Measurements from ENCODE around the gene SSH3. TPM values are rescaled to one million over a fixed set of nuclear protein-coding genes. Genes with fewer than 3 reads are reported as not detected.
A peak's percentile ranks its signal among the peaks of the same experiment; 100 is the strongest.
"Not testable (repeated sequence)": the region's sequence is repeated elsewhere in the genome, so short reads cannot be mapped to it uniquely, and the experiment has no call there.

Gene SSH3
- total RNA-seq, 1 donor from 2014 or later, result 7.3 TPM

DNA sequence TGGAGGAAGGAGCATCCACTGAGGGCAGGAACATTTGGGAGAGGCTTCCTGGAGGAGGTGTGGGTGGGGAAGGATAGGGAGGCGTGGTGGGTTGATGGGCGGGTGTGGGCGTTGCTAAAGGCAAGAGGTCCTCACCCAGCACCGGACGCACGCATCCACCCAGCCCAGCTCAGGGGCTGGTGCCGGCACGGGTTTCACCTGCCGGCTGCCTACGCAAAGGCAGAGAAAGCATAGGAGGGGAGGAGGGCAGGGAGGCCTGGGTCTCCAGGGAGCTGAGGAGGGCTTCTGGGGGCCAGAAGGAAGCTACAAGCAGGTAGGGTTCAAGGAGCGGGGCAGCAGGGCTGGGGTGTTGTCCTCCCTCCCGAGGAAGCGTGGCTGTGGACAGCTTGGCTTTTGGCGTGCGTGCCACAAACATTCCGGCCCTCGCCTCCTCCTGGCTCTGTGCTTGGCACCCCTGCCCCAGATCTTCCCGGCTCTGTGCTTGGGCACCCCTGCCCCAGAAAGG is 7.8 kb downstream of the SSH3 start:
- no peak for DNase-seq (ENCODE audit: low read depth in 2 of 2)

DNA sequence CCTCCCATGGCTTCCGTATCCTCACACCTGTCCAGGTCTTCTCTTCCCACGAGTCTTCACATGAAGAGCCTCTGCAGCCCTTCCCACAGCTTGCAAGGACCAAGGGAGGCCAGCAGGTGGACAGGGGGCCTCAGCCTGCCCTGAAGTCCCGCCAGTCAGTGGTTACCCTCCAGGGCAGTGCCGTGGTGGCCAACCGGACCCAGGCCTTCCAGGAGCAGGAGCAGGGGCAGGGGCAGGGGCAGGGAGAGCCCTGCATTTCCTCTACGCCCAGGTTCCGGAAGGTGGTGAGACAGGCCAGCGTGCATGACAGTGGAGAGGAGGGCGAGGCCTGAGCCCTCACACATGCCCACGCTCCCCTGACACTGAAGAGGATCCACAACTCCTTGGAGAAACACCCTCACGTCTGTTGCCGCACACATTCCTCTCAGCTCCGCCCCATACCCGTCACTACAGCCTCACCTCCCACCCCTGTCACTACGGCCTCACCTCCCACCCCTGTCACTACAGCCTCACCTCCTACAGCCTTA is 8.3 kb downstream of the SSH3 start:
- DNase-seq (ENCODE audit: low read depth in 2 of 2), result no peak

DNA sequence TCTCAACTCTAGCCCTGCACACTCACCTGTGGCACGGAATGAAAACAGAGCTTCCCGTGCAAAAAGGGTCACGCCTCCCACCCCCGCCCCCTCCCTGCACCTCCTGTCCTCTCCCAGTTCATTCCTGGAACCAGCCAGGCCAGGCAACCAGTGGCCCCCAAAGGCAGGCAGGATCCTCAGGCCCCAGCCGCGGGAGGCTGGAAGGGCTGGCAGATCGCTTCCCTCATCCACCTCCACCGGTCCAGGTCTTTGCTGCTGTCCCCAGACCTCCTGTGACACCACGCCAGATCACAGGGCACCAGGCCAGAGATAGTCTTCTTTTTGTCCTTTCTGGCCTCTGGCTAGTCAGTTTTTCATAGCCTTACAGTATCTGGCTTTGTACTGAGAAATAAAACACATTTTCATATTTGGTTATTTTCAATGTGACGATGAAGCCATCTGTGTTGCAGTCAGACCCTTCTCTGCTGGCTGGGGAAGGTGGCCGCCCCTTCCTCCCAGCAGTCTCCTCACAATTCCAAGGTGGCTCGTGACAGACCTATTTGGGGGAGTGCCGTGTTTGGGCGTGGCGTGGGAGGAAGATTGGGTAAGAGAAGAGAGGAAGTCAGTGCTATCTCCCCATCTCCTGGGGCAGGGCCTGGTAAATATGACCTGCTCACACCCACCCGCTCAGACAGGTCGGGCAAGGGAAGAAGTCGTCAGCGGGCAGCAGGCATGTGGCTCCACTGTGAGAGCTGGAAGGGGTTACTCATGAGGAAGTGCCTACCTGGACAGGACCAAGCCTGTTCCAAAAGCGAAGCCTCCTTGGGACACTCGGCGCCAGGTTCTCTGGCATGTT is 9.1 kb downstream of the SSH3 start:
- DNase-seq (ENCODE audit: low read depth in 2 of 2), result no peak

DNA sequence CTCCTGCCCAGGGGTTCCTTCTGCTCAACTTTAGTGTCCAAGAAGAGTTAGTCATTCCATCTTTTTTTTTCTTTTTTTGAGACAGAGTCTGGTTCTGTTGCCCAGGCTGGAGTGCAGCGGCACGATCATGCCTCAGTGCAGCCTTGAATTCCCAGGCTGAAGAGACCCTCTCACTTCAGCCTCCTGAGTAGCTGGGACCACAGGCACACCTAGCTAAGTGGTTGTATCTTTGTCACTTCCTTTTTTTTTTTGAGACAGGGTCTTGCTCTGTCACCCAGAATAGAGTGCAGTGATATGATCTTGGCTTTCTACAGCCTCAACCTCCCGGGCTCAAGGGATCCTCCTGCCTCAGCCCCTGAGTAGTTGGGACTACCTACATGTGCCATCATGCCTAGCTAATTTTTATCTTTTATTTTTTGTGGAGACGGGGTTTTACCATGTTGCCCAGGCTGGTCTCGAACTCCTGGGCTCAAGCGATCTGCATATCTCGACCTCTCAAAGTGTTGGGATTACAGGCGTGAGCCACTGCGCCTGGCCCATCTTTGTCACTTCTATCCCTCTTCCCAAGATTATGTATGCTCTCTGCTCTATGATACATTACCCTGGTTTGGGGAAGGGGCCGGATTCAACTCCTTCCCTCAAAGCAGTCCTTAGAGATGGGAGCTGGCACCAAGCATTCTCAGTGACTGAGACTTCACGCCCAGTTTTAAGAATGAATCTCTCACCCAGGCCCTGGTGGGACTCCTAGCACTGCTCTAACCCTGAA is 10.0 kb downstream of the SSH3 start:
- DNase-seq (ENCODE audit: low read depth in 2 of 2), result no peak

DNA sequence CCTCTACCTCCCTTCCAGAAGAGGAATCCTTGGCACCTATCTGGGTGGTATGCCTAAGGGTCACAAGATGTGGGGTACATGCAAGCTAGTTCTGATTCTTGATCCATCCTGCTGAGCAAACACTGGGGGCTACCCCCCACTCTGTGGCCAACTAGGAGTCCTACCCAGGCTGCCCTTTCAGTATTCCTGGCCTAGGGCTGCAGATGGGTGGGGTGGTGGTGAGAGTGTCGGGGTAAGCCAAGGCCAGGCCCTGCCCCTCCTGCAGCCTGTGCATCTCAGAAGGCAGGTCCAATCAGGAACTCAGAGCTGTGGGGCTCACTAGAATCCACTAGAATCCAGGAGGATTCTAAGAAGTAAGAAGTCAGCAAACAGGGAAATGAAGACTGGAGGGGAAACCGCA is 10.9 kb downstream of the SSH3 start:
- DNase-seq (ENCODE audit: low read depth in 2 of 2), result no peak

DNA sequence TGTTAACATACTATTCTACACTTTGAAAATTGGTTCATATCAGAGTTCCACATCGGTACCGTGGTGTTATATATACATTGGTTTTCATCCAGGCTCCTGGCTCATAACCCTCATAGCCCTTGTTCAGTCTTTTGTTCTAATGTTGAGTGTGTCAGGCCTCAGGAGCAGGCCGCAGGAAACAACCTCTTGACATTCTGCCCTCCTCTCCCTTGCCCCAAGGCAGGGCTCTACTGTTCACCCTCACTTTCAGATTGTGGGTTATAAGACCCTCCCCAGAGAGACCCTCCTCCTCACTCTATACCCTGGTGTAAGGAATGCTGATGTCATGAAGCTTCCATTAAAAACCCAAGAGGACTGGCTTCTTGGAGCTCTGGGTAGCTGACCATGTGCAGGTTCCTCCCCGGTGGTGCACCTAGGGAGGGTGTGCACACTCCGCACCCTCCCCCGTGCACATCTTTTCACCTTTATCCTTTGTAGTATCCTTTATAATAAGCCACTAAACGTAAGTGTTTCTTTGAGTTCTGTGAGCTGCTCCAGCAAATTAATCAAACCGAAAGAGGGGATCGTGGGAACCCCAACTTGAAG is 12.1 kb downstream of the SSH3 start:
- DNase-seq (ENCODE audit: low read depth in 2 of 2), result no peak

DNA sequence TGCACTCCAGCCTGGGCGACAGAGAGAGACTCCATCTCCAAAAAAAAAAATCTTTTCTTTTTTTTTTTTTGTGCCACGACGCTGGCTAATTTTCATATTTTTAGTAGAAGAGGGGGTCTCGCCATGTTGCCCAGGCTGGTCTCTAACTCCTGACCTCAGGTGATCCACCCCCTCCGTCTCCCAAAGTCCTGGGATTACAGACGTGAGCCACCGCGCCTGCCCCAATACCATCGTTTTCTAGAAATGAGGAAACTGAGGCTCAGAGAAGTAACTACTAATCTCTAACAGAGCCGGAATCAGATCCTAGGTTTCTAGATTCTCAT is 13.5 kb downstream of the SSH3 start:
- DNase-seq (ENCODE audit: low read depth in 2 of 2), result no peak

DNA sequence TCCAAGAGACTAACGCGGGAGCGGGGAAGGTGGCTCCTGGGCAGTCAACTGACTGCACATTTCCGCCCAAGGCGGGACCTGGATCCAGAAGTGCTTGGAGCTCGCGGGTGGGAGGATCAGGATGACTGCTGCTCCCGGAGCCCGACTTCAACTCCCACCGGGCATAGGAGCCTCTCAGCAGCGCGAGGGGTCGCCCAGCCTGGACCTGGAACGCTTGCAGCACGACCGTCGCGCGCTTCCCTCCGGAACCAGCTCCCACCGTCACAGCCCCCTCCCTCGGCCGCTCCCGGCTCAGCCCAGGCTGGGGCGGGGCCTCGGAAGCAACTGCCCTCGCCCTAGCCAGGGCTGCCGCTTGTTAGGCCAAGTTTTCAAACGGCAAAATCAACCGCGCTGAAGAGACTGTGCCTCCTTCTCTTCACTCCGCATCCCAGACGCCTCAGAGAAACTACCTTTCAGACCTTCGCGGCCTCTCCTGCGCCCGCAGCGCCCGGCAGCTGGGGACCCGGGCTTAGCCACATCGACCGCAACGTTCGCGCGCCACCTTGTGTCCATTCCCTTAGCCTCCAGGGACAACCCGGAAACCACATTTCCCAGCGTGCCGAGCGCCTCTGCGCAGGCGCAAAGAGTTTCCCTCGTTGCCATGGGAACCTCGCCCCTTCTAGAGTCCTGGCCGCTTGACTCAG is 14.0 kb downstream of the SSH3 start:
- peak; percentile 93 to 95 for DNase-seq (ENCODE audit: low read depth in 2 of 2)

DNA sequence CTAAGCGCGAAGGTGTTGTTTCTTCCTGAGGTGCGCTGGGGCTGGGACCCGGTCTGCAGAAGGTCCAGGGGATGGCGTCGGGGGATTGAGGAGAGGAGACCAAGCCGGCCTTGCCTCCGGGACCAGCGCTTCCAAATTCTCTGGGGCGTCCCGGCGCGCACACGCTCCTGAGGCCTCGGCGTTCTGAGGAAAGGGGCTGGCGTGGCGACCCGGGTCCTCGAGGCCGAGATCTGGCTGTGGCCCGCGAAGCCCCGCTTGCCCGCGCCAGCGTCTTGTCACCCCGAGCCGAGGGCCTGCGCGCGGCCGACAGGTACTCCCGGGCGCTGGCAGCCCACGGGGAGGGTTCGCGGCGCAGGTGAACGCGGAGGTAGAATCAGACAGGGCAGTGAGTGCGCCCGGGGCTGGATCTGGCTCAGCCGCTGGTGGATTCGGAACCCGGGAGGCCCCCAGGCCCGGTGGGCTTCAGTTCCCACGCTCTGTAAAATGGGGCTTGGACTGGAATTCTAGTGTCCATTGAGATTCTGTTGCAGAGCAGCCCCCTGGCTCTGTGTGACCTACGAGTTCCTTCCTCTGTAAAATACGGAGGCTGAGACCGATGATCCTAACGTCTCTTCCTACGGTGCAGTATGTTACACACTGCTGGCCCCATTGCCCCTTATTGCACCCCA is 14.7 kb downstream of the SSH3 start:
- no peak for DNase-seq (ENCODE audit: low read depth in 2 of 2)

DNA sequence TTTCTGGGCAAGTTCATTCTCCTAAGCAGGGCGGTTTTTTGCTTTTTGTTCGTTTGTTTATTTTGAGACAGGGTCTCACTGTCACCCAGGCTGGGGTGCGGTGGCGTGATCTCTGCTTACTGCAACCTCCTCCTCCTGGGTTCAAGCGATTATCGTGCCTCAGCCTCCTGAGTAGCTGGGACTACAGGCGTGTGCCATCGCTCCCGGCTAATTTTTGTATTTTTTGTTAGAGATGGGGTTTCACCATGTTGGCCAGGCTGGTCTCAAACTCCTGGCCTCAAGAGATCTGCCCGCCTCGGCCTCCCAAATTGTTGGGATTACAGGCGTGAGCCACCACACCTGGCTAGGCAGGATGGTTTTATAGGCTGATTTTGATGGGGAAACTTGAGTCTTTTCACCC is 15.5 kb downstream of the SSH3 start:
- not testable (repeated sequence) for DNase-seq (ENCODE audit: low read depth in 2 of 2)

DNA sequence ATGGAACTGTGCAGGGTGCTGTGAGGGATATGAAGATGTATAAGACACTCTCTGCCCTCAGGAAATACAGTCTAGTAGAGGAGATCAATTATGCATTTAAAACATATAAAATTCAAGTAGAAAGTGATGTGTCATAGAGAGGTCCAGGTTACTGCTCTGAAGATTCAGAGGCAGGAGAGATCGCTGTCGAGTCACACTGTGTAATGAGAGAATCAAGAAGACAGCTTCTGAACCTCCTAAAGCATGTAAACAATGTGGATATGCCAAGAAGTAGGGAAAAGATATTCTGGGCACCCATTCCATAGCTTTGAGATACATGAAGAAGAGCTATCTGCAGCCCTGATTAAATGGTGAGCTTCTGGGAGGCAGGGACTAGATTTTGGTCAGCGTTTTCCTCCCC is 16.7 kb downstream of the SSH3 start:
- DNase-seq (ENCODE audit: low read depth in 2 of 2), result no peak

DNA sequence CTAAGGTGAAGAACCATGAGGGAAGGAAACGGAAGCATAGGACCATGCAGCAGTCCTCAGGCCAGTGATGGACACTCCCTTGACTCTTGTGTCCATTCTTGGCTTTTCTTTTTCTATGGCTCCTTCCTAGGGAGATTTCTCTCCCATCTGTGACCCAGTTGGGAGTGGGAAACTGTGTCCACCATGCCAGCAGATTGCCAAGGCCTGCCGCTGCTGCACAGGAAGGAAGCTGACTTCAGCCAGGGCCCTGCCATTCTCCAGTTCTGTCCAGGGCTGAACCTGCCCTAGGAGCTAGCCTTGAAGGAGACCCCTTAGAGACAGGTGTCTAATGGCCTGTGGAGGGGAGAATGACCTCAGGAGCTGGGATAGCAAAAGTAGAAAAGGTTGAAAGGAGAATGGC is 17.4 kb downstream of the SSH3 start:
- DNase-seq (ENCODE audit: low read depth in 2 of 2), result no peak

DNA sequence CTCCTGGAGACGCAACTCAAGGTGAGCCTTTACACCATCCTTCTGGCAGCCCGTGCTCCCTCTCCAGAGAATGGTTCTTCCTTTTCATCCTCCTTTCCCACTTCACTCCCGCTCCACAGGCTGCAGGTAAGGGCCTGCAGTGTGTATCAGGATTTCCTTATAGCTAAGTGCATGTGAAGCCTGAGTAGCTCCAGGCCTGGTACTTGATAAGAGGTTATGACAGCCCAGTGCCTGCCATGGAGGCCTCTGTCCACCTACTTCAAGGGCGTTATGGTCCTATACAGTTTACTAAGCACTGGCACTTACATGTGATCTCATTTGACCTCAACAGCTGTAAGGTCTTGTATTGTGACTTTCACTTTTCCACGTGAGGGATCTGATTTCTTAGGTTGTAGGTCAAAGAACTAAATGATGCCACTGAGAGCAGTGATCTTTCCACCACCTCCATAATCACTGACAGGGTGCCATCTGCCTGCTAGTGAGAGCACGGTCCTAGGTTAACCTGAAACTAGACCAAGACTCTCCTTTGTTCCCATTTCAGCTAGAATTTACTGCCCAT is 18.1 kb downstream of the SSH3 start:
- DNase-seq (ENCODE audit: low read depth in 2 of 2), result no peak

DNA sequence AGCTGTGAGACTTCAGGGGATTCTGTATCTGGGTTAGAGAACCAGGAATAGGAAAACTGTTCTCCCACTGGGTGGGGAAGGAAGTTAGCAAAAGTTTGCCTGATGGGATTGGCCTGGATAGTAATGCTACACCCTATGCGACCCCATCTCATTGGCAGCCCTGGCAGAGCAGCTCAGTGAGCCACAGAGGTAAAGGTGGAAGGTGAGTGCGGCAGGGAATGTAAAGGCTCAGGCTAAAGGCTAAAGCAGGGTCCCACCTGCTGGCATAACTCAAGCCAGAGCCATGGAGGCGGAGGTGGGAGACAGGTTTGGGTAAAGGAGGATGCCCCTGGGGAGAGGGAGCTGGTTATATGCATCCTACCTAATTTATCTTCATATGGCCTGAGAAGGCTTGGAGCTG is 18.7 kb downstream of the SSH3 start:
- DNase-seq (ENCODE audit: low read depth in 2 of 2), result no peak

DNA sequence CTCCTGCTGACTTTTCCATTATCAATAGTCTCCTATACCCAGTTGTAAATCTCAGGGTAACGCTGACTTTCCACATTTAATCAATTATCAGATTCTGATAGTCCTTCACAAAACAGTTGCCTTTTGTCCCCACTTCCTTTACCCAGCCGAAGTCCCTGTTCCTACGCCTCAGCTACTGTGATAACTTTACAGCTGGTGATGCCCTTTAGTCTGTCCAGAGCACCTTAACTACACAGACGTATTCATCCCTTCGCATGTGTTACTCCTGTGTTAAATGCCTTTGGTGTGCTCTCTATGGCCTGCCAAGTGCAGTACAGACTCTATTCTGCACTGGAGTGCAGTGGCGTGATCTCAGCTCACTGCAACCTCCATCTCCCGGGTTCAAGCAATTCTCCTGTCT is 20.2 kb downstream of the SSH3 start:
- DNase-seq (ENCODE audit: low read depth in 2 of 2), result no peak

DNA sequence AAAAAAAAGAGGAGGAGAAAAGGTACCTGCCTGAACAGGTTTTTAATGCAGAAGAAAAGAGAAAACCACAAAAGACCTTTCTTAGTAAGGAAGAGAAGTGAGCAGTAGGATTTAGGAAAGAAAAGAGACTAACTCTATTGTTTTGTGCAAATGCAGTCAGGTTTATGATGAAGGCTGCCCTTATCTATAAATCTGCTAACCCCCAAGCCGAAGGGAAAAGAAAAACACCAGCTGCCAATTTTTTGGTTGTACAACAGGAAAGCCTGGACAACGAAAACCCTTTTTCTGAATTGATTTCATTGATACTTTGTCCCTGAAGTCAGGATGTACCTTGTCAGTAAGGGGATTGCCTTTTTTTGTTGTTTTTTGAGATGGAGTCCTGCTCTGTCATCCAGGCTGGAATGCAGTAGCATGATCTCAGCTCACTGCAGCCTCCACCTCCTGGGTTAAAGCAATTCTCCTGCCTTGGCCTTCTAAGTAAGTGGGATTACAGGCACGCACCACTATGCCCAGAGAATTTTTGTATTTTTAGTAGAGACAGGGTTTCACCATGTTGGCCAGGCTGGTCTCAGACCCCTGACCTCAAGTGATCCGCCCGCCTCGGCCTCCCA is 28.9 kb downstream of the SSH3 start:
- DNase-seq (ENCODE audit: low read depth in 2 of 2), result no peak

DNA sequence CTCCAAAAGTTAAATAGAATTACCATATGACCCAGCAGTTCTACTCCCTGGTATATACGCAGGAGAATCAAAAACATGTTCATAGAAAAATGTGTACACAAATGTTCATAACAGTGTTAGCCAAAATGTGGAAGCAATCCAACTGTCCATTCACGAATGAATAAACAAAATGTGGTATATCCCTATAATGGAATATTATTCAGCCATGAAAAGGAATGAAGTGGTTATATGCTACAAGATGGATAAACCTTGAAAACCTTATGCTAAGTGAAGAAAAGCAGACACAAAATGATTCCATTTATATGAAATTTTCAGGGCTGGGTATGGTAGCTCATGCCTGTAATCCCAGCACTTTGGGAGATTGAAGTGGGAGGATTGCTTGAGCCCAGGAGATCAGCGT is 33.9 kb downstream of the SSH3 start:
- no peak for DNase-seq (ENCODE audit: low read depth in 2 of 2)

DNA sequence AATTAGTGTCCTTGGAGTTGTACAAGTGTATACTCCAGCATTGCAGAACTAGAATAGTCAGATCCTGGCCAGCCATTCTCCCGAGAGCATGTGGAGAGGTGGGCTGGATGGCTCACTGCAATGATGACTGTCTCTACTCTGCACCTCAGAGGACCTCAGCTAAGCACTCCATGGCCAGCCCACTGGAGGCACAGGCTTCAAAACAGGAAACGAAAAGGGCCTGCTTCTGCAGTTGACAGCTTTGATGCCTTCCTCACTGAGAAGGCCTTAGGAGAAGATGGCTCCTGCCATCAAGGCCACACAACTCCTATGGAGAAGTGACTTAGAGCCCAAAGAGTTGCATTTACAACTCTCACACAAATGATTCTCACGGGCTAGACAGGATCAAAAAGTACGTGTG is 40.9 kb downstream of the SSH3 start:
- no peak for DNase-seq (ENCODE audit: low read depth in 2 of 2)

DNA sequence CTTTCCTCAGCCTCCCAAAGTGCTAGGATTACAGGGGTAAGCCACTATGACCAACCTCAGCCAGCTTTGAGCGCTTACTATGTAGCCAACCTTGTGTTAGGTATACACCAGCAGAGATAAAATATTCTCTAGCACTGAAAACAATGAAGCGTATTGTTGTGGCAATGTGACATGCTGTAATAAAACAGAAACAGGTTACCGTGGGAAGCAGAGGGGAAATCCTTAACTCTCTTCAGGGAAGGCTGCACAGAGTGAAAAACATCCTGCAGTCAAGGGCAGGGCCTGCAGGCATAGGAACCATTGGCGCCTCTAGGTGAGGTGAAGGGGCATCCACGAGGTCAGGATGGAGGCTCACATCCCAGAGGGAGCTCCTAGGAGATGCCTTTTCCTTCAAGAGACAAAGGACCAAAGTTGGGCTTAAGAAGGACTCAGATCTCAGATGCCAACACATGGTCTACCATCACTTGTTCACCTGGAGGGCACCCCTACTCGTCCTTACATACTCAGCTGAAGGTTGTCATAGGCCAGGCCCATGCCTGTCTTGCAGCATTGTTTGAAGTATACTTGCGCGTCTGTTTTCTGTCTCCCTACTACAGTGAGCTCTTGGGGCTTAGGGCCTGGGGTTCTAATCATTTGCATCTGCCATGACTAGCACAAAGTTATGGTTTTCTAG is 42.1 kb downstream of the SSH3 start:
- peak in 1 of 2 donors; percentile 82 for DNase-seq (ENCODE audit: low read depth in 2 of 2)

Data from lung microvascular endothelial cell (primary cell).